Esophagus muscularis mucosa (tissue), 4 donors: Measurements from ENCODE around the gene MYH7. TPM values are rescaled to one million over a fixed set of nuclear protein-coding genes. Genes with fewer than 3 reads are reported as not detected.

Experiments
- DNase-seq: peaks from one replicate; pipeline ENCODE4 v3.0.0-alpha.2; 2017; ENCODE audit errors: extremely low spot score
- H3K27ac ChIP-seq, 4 donors: fragments of 200-600 bp; sonication (generic); replicated peaks in 1 of 4; 1 replicate in 3 of 4; 2 replicates in 1 of 4; pipeline ENCODE4 v1.5.1; 2016 to 2019; ENCODE audit warnings: mild to moderate bottlenecking in 1 of 4
- H3K27me3 ChIP-seq, 4 donors: fragments of 200-600 bp; sonication (generic); one replicate each; pipeline versions ENCODE4 v1.5.1 to v1.6.0; 2016 to 2019
- H3K36me3 ChIP-seq, 4 donors: fragments of 200-600 bp; sonication (generic); one replicate each; pipeline ENCODE4 v1.5.1; 2016 to 2019
- H3K4me1 ChIP-seq, 4 donors: fragments of 200-600 bp; sonication (generic); one replicate each; pipeline ENCODE4 v1.5.1; 2016 to 2019
- H3K4me3 ChIP-seq, 4 donors: fragments of 200-600 bp; sonication (generic); 1 replicate in 2 of 4; 2 replicates in 2 of 4; pipeline ENCODE4 v1.5.1; 2016 to 2019; ENCODE audit warnings: mild to moderate bottlenecking in 4 of 4, moderate library complexity in 1 of 4
- H3K9me3 ChIP-seq, 4 donors: fragments of 200-600 bp; sonication (generic); 1 replicate in 3 of 4; 2 replicates in 1 of 4; pipeline ENCODE4 v1.5.1; 2016 to 2019
- CTCF ChIP-seq, 3 experiments: fragments of 200-600 bp in 2 of 3; fragments of 450-650 bp in 1 of 3; sonication (generic) in 2 of 3; IDR thresholded peaks; one replicate each; pipeline ENCODE4 v1.5.1; 2017 to 2019; ENCODE audit warnings: antibody characterized with exemption in 3 of 3, mild to moderate bottlenecking in 2 of 3, moderate library complexity in 1 of 3
- EP300 ChIP-seq: sonication (generic); formaldehyde crosslinking; IDR thresholded peaks from one replicate; pipeline ENCODE4 v1.6.1; 2017; ENCODE audit warnings: antibody characterized with exemption
- POLR2A ChIP-seq: fragments of 450-650 bp; IDR thresholded peaks from one replicate; pipeline ENCODE4 v1.6.1; 2017; ENCODE audit warnings: antibody characterized with exemption, moderate library complexity, mild to moderate bottlenecking, low read depth
- POLR2AphosphoS5 ChIP-seq, 2 donors: sonication (generic); formaldehyde crosslinking; IDR thresholded peaks; one replicate each; pipeline ENCODE4 v1.6.1; 2017; ENCODE audit warnings: antibody characterized with exemption in 2 of 2
- WGBS: methylation state at CpG from one replicate; pipeline ENCODE4 v1.1.5; 2018; 5-methylcytosine and 5-hydroxymethylcytosine counted together
- intact Hi-C: fragments of 100-400 bp; cut with DNase I; formaldehyde crosslinking; loops from one replicate; pipeline ENCODE4 v1.15.1; 2023
- total RNA-seq, 4 donors: library from RNA; depleted of rRNA; stranded (reverse); fragments of >200 nt; gene quantifications; one replicate each; pipeline versions ENCODE4 v1.1.0 to v1.2.1, GENCODE V29; 2016

Gene MYH7
- total RNA-seq, 4 donors from 2014 or later = 0.11 to 0.26 TPM; not detected in 2

- 88% methylated on average over 15 of the region's 15 CpGs for WGBS
- Histone ChIP-seq H3K27me3 (peaks cover 0 to 18% (median 0%) of the 10 kb centered on the region in 4 donors), H3K36me3 (peaks cover 0 to 53% (median 0%) of the 10 kb centered on the region in 4 donors), H3K27ac (no peak overlapping the region), H3K9me3 (no peaks in the 10 kb centered on the region), H3K4me1 (peaks cover 0 to 6% (median 0%) of the 10 kb centered on the region in 4 donors), H3K4me3 (no peak overlapping the region)
- intact Hi-C loops = no loop called here
- no peak for TF ChIP-seq POLR2AphosphoS5 (IDR thresholded peaks at IDR 0.05)
- no peak for TF ChIP-seq EP300
- no peak for TF ChIP-seq POLR2A
- no peak for TF ChIP-seq CTCF (IDR thresholded peaks at IDR 0.05)
- no peak for DNase-seq
These were observed 28.6 kb downstream of the MYH7 start for GRCh38 chr14:23406725-23407355.

GRCh38 chr14:23406244-23406643 lies 29.2 kb downstream of the MYH7 start:
- no peak for DNase-seq
- H3K36me3 ChIP-seq = peaks cover 0 to 59% (median 0%) of the 10 kb centered on the region in 4 donors

GRCh38 chr14:23405516-23406025 lies 29.9 kb downstream of the MYH7 start:
- 92% methylated on average over 12 of the region's 13 CpGs for WGBS
- DNase-seq = no peak
- no peak for TF ChIP-seq POLR2AphosphoS5 (IDR thresholded peaks at IDR 0.05)
- TF ChIP-seq EP300 = no peak
- TF ChIP-seq POLR2A = no peak
- no peak for TF ChIP-seq CTCF (IDR thresholded peaks at IDR 0.05)
- intact Hi-C loops = no loop called here
- H3K27ac ChIP-seq = no peak overlapping the region
- peaks cover 0 to 6% (median 0%) of the 10 kb centered on the region in 4 donors for H3K4me1 ChIP-seq
- peaks cover 0 to 16% (median 0%) of the 10 kb centered on the region in 4 donors for H3K27me3 ChIP-seq
- H3K36me3 ChIP-seq = peaks cover 0 to 63% (median 0%) of the 10 kb centered on the region in 4 donors
- no peaks in the 10 kb centered on the region for H3K9me3 ChIP-seq
- no peak overlapping the region for H3K4me3 ChIP-seq

More at GRCh38 chr14:23406244-23406643, 29.2 kb downstream of the MYH7 start:
- Histone ChIP-seq H3K27me3 (peaks cover 0 to 16% (median 0%) of the 10 kb centered on the region in 4 donors), H3K4me1 (peaks cover 0 to 6% (median 0%) of the 10 kb centered on the region in 4 donors), H3K9me3 (no peaks in the 10 kb centered on the region), H3K27ac (no peak overlapping the region), H3K4me3 (no peak overlapping the region)
- intact Hi-C loops = no loop called here
- TF ChIP-seq POLR2AphosphoS5 (IDR thresholded peaks at IDR 0.05) (no peak), POLR2A (no peak), CTCF (IDR thresholded peaks at IDR 0.05) (no peak), EP300 (no peak)
- 79% methylated on average over 4 of the region's 4 CpGs for WGBS

DNA sequence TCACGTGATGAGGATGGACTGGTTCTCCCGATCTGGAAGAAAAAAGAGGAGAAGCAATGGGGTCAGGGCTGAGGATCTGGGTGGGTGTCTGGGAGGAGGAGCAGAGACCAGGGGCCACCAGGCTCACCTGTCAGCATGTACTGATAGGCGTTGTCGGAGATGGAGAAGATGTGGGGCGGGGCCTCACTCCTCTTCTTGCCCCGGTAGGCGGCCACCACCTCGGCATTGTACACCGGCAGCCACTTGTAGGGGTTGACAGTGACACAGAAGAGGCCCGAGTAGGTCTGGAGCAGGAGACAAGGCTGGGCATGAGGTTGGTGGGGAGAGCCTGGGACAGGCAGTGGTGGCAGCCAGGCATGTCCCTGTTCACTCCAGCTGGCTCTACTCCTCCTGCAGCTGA lies 30.4 kb downstream of the MYH7 start:
- peaks cover 0 to 16% (median 0%) of the 10 kb centered on the region in 4 donors for H3K27me3 ChIP-seq
- TF ChIP-seq EP300 (no peak), CTCF (IDR thresholded peaks at IDR 0.05) (no peak), POLR2A (no peak), POLR2AphosphoS5 (IDR thresholded peaks at IDR 0.05) (no peak)
- H3K27ac ChIP-seq = no peak overlapping the region
- no peak overlapping the region for H3K4me3 ChIP-seq
- WGBS = 81% methylated on average over 9 of the region's 10 CpGs
- intact Hi-C loops = no loop called here
- no peak for DNase-seq
- peaks cover 0 to 6% (median 0%) of the 10 kb centered on the region in 4 donors for H3K4me1 ChIP-seq
- H3K36me3 ChIP-seq = peaks cover 0 to 64% (median 0%) of the 10 kb centered on the region in 4 donors
- H3K9me3 ChIP-seq = no peaks in the 10 kb centered on the region
